Osteoblast (primary cell): ENCODE results near the gene CREB5. TPM values are rescaled to one million over a fixed set of nuclear protein-coding genes. Genes with fewer than 3 reads are reported as not detected.

Experiments
- DNase-seq: peaks from one replicate; pipeline ENCODE4 v3.0.0; 2011; ENCODE audit warnings: low spot score, mixed read lengths; ENCODE audit not compliant: insufficient read length; ENCODE audit errors: missing footprints
- H2AFZ ChIP-seq: 2 replicates; pipeline ENCODE4 v1.6.0; 2011; ENCODE audit warnings: mild to moderate bottlenecking, low read length
- H3K27ac ChIP-seq: 2 replicates; pipeline ENCODE4 v1.5.1; 2011; ENCODE audit warnings: mild to moderate bottlenecking, low read depth, low read length, moderate library complexity
- H3K27me3 ChIP-seq: 2 replicates; pipeline ENCODE4 v1.6.0; 2012; ENCODE audit warnings: mild to moderate bottlenecking, control low read depth, inconsistent platforms, low read length, moderate library complexity; ENCODE audit not compliant: insufficient read depth
- H3K36me3 ChIP-seq: 2 replicates; pipeline ENCODE4 v1.5.1; 2011; ENCODE audit warnings: mild to moderate bottlenecking, low read length, control low read depth, moderate library complexity; ENCODE audit not compliant: insufficient read depth
- H3K4me1 ChIP-seq: 2 replicates; pipeline ENCODE4 v1.5.1; 2011; ENCODE audit warnings: mild to moderate bottlenecking, low read length, control low read depth, moderate library complexity; ENCODE audit not compliant: insufficient read depth
- H3K4me2 ChIP-seq: 2 replicates; pipeline ENCODE4 v1.6.0; 2011; ENCODE audit warnings: mild to moderate bottlenecking, low read length; ENCODE audit not compliant: insufficient read depth
- H3K4me3 ChIP-seq: fragments of 200-600 bp; sonication (generic); 3 replicates; pipeline ENCODE4 v1.5.1; 2012; ENCODE audit warnings: mild to moderate bottlenecking, low read length, inconsistent platforms; ENCODE audit not compliant: insufficient read depth
- H3K79me2 ChIP-seq: 2 replicates; pipeline ENCODE4 v1.6.0; 2012; ENCODE audit warnings: mild to moderate bottlenecking, low read length, control low read depth, inconsistent platforms; ENCODE audit not compliant: insufficient read depth
- H3K9me3 ChIP-seq: 2 replicates; pipeline ENCODE4 v1.5.1; 2011; ENCODE audit warnings: low read depth, low read length, control low read depth
- H4K20me1 ChIP-seq: 2 replicates; pipeline ENCODE4 v1.6.0; 2012; ENCODE audit warnings: mild to moderate bottlenecking, low read length, control low read depth; ENCODE audit not compliant: insufficient read depth
- CTCF ChIP-seq: IDR thresholded peaks from 2 replicates; pipeline ENCODE4 v1.5.1; 2011; ENCODE audit warnings: mild to moderate bottlenecking, low read depth, low read length, moderate library complexity; ENCODE audit errors: extremely low read depth
- total RNA-seq: library from RNA; depleted of rRNA; stranded (reverse); fragments of >200 nt; gene quantifications from 2 replicates; pipeline ENCODE4 v1.2.3, GENCODE V29; 2012

Gene CREB5
- total RNA-seq, 1 donor: 5.1 TPM

GRCh38 chr7:28688651-28689050 is 276.3 kb downstream of the CREB5 start:
- no peak for TF ChIP-seq CTCF
- H3K4me1 ChIP-seq: peaks cover 26% of the 10 kb centered on the region
- no peak overlapping the region for H3K4me3 ChIP-seq
- peaks cover 18% of the 10 kb centered on the region for H3K79me2 ChIP-seq
- H4K20me1 ChIP-seq: no peaks in the 10 kb centered on the region
- no peak overlapping the region for H3K27ac ChIP-seq
- no peaks in the 10 kb centered on the region for H3K27me3 ChIP-seq
- peak overlapping the region; percentile 20 for H3K4me2 ChIP-seq
- H2AFZ ChIP-seq: no peak overlapping the region
- peak; percentile 23 for DNase-seq
- no peaks in the 10 kb centered on the region for H3K36me3 ChIP-seq
- no peaks in the 10 kb centered on the region for H3K9me3 ChIP-seq

- Histone ChIP-seq H3K4me2 (no peak overlapping the region), H4K20me1 (peaks cover 3% of the 10 kb centered on the region), H3K27me3 (no peaks in the 10 kb centered on the region), H3K9me3 (no peaks in the 10 kb centered on the region), H3K4me1 (peaks cover 13% of the 10 kb centered on the region), H3K27ac (no peak overlapping the region), H3K4me3 (no peak overlapping the region), H3K79me2 (peaks cover under 1% of the 10 kb centered on the region), H3K36me3 (no peaks in the 10 kb centered on the region), H2AFZ (no peak overlapping the region)
- no peak for DNase-seq
- TF ChIP-seq CTCF: no peak
Observed at GRCh38 chr7:28695300-28696295, 283.3 kb downstream of the CREB5 start.

GRCh38 chr7:28697913-28698563 is 285.7 kb downstream of the CREB5 start:
- no peak for DNase-seq
- Histone ChIP-seq H3K27ac (no peak overlapping the region), H4K20me1 (peaks cover 3% of the 10 kb centered on the region), H3K4me3 (no peak overlapping the region), H3K79me2 (no peaks in the 10 kb centered on the region), H2AFZ (no peak overlapping the region), H3K9me3 (no peaks in the 10 kb centered on the region), H3K27me3 (no peaks in the 10 kb centered on the region), H3K4me2 (no peak overlapping the region), H3K36me3 (no peaks in the 10 kb centered on the region), H3K4me1 (peaks cover 19% of the 10 kb centered on the region)
- no peak for TF ChIP-seq CTCF

- DNase-seq: no peak
- H3K4me3 ChIP-seq: no peak overlapping the region
Observed at GRCh38 chr7:28698840-28699239, 286.5 kb downstream of the CREB5 start.

More at GRCh38 chr7:28698840-28699239, 286.5 kb downstream of the CREB5 start:
- Histone ChIP-seq H3K4me1 (peaks cover 19% of the 10 kb centered on the region), H4K20me1 (peaks cover 3% of the 10 kb centered on the region), H3K79me2 (no peaks in the 10 kb centered on the region), H2AFZ (no peak overlapping the region), H3K27me3 (no peaks in the 10 kb centered on the region), H3K36me3 (no peaks in the 10 kb centered on the region), H3K4me2 (no peak overlapping the region), H3K9me3 (no peaks in the 10 kb centered on the region), H3K27ac (no peak overlapping the region)
- TF ChIP-seq CTCF: no peak
